Activated CD4-positive, CD25-positive, alpha-beta regulatory T cell (primary cell): ENCODE results near the gene PTPMT1.

Source experiments
- DNase-seq, 4 experiments: peaks; one replicate each; lab custom pipeline; 2025; lab: John Stamatoyannopoulos, UW

Gene PTPMT1

DNA sequence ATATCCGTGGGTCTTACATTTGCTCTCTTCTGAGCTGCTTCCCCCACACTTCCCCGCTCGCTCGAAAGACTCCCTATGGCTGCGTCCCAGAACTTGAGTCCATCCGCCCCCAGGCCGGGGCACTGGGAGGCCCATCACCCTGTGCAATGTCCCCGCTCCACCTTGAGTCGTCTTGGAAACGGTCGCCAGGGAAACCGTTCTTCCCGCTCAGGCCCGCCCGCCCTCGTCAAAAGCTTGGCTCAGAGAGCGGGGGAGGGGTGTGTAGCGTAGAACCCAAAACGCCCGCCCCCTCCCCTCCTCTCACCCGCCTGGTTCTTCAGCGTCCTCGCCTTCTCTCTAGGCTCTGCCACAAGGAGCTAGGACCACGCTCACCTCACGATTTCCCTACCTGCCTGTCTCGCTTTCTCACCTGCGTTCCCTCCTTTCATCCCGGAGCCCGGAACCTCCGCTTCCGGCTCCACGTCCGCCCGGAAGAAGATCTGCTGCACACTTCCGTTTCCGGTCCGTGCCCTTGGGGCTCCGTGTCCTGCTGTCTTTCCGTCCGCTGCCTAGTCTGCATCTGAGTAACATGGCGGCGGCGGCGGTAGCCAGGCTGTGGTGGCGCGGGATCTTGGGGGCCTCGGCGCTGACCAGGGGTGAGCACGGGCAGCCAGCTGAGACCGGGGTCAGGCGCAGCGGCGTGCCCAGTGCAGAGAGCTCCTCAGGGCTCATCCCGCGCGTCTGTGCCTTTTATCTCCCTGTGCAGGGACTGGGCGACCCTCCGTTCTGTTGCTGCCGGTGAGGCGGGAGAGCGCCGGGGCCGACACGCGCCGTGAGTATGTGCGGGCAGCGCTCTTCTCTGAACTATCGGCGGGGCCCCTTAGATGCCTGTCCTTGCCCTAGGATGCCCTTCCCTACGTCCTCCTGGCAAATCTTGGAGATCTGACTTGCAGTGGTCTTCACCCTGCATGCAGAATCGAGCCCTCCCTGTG is 13.4 kb downstream of the PTPMT1 start, which contains the start of the genes KBTBD4 and NDUFS3:
KBTBD4 (minus strand) TSS at position 447 of the 971 bp plus-strand sequence; CDS start at position 428, 19 bp downstream.
NDUFS3 (plus strand) TSS at position 551 of the 971 bp plus-strand sequence; CDS start at position 569, 18 bp downstream.
- peak; percentile 71 to 76 (median 76) for DNase-seq

DNA sequence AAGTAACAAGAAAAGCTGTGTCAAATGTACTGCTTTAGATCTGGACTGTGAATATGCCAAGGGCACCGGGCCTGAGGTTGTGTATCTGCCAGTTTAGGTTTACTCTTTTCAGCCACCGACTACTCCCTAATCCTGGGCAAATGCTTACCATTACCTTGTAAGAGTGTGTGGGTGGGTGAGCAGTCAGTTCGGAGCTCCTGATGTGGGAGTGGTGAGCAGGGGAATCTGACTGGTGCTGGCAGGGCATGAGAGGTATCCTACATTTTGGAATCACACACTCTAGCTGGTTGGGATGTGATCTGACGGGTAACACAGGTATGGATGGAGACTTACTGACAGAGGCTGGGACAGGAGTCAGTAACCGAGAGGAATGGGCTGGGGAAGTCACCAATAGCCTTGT is 18.4 kb downstream of the PTPMT1 start:
- no peak for DNase-seq

DNA sequence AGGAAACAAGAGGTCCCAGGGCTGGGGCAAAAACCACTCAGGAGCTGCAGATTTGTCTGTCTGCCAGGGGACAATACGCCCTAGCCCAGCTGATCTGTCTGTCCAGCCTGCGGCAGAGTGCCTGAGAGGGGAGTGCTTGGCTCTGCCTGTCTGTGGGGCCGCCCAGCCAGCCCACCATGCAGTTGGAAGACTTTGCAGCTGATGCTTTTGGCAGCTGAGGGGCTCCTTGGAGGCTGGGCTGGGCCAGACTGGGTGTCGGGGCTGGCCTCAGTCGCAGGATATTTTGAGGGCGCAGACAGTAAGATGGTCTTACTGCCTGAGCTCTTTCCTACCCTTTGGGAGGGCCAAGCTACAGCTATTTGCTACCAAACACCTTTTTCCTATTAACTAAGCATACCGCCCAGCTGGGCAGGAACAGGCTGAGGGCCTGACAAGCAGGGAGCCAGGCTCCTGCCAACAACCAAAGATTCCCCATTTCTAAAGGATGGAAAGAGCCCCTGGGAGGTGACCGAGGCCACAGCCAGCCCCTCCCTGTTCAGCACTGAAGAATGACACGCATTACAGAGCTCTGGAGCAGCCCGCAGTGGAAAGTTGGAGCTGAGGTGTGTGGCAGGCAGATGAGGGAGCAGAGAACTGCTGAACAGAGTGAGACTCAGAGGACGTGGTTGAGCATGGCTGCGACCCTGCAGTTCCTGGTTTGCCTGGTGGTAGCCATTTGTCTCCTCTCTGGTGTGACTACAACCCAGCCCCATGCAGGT is 20.9 kb downstream of the PTPMT1 start, which contains the start of gene FAM180B:
FAM180B (plus strand) TSS at position 581 of the 758 bp plus-strand sequence; CDS start at position 672, 91 bp downstream.
- DNase-seq: no peak

DNA sequence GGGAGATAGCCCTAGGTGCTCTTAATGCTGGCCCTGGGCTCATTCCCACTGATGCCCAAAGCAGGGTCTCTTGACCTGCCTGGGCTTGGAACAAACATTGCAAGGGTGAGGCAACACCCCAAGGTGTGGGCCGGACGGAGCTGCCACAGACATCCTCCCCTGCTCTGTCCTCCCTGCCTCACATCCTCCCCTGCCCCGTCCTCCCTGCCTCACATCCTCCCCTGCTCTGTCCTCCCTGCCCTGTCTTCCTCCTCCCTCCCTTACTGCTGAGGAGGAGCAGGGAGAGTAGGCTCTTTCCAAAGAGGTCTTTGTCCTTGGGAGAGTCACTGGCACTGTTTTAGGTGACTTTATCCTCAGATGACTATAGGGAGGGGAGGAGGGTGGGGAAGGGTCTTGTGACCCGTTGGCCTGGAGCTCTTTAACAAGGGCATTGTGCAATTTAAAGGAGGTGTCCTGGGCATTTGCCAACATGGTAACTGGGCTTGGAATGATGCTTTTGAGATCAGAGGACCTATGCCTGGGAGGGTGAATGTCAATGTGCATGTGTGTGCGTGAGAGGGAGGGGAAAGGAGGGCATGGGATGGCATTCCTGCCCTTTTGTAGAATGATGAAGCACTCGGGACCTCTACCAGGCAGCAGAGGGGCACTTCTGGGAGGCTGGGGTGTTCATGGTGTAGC is 21.8 kb downstream of the PTPMT1 start:
- no peak for DNase-seq

- DNase-seq: no peak
Measured at GRCh38 chr11:47587723-47588326, 22.4 kb downstream of the PTPMT1 start.

DNA sequence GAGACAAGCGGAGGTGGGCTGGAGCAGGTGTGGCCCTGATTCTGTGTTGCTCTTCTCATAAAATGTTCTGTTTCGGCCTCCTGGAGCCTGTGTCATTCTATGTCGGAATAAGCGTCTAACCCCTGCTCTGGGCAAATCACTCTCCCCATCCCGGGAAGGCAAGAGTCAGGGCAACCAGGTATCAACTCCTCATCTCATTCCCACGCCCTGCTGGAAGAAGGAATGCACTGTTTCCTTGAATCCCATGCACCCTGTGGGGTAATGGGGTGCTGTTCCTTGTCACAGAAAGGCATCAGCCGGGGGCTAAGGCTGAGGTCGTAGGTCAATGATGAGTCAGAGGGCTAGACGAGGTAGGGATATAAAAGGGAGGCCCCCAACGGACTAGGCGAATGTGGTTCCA is 23.7 kb downstream of the PTPMT1 start:
- DNase-seq: no peak

- no peak for DNase-seq
Measured at GRCh38 chr11:47589584-47589976, 24.2 kb downstream of the PTPMT1 start.

GRCh38 chr11:47589977-47590861 is 24.8 kb downstream of the PTPMT1 start:
- DNase-seq: no peak

- no peak for DNase-seq
Measured at GRCh38 chr11:47591764-47592163, 26.4 kb downstream of the PTPMT1 start.

- no peak for DNase-seq
Measured at GRCh38 chr11:47592251-47592650, 26.9 kb downstream of the PTPMT1 start.

DNA sequence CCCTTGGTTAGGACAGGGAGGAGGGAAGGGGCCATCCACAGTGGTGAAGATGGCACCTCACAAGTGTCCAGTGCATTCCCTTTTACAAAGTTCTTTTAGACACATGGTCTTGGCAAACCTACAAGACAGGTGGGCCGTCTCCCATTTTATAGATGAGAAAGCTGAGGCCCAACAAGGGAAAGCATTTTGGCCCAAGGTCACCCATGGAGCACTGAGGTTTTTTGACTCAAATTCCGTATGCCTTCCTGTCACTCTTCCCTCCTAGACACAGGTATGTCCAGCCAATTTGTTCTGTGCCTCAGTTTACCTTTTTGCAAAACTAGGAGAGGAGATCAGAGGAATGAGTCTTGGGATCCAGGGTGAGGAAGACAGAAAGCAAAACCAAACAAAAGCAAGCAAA is 27.6 kb downstream of the PTPMT1 start:
- no peak for DNase-seq

GRCh38 chr11:47593492-47593933 is 28.1 kb downstream of the PTPMT1 start:
- no peak for DNase-seq

- DNase-seq: no peak
Measured at GRCh38 chr11:47593934-47594855, 28.8 kb downstream of the PTPMT1 start, which contains the start of gene C1QTNF4. Gene C1QTNF4, minus strand, starts transcription at chr11:47594411. Its CDS starts 3,601 bp downstream, at chr11:47590810.

DNA sequence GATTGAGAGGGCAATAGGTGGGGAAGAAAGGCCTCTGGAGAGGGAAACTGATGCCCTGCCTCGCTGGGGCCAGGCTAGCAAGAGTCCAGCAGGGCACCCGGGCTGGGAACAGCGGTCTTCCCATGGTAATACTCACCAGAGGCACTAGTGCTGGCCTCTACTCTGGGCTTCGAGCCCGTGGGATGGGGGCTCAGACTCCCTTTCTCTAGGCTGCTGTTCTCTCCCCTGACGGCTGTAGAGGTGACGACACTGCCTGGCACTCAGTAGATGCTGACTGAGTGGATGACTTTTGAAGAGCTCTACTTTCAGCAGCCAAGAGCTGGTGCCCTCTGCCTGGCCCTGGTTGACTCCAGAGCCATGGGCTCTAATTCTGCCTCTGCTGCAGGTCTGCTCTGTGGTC is 29.6 kb downstream of the PTPMT1 start:
- no peak for DNase-seq

DNA sequence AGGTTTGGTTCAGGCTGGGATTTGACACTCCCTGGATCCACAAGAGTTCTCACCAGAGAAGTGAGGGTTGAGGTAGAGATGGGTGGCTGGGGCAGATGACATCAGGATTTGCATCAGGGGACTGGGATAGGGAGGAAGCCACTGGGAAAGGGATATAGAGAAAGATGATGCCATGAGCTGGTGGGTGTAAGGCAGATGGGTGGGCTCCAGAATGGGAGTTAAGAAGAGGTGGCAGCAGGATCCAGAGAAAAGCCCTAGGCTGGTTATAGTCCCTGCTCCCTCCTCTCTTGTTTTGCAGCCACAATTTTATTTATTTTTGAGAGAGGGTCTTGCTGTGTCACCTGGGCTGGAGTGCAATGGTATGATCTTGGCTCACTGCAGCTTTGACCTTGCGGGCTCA is 30.6 kb downstream of the PTPMT1 start:
- DNase-seq: no peak

GRCh38 chr11:47599902-47600301 is 34.5 kb downstream of the PTPMT1 start:
- DNase-seq: no peak

GRCh38 chr11:47603295-47603694 is 37.9 kb downstream of the PTPMT1 start:
- no peak for DNase-seq

DNA sequence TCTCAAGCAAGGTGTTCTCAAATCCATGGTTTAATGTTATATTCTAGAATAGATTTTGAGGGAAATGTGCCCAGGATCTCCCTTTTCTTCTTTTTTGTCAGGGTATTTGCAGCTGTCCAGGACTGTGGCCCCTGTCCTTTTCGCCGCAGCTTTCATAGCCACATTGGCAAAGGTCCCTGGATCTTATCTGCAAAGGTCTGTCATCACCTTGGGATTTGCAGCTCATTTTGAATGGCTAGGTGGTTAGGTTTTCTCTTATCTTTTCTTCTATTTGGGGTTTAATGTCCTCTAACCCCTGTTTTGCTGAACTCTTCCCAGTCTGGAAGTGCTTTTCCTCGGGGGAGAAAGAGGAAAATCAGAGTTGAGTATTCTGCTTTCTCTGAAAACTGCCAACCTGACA is 40.5 kb downstream of the PTPMT1 start:
- DNase-seq: no peak

DNA sequence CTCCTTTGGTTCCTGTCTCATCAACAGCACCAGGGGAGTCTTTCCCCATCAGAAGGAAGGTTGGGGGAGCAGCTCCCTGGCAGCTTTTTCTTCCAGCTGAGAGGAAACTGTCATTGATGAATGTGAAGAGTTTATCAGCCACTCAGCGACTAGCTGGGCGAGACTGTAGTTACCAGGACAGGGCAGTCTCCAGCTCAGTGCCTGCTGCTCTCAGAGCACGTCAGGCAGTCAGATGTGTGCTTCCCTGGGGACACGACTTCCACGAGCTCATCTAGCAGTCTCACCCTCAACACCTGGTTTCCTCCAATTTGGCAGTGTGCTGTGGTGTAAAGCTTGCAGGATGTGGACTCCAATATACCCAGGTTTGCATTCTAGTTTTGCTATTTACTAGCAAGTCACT is 41.3 kb downstream of the PTPMT1 start:
- no peak for DNase-seq
